ELR (cell line): ENCODE data around the gene PRR33.

ENCODE experiments used
- DNase-seq: peaks from one replicate; pipeline ENCODE4 v3.0.0-alpha.2; 2015; ENCODE audit warnings: low read depth

The PRR33 gene

DNA sequence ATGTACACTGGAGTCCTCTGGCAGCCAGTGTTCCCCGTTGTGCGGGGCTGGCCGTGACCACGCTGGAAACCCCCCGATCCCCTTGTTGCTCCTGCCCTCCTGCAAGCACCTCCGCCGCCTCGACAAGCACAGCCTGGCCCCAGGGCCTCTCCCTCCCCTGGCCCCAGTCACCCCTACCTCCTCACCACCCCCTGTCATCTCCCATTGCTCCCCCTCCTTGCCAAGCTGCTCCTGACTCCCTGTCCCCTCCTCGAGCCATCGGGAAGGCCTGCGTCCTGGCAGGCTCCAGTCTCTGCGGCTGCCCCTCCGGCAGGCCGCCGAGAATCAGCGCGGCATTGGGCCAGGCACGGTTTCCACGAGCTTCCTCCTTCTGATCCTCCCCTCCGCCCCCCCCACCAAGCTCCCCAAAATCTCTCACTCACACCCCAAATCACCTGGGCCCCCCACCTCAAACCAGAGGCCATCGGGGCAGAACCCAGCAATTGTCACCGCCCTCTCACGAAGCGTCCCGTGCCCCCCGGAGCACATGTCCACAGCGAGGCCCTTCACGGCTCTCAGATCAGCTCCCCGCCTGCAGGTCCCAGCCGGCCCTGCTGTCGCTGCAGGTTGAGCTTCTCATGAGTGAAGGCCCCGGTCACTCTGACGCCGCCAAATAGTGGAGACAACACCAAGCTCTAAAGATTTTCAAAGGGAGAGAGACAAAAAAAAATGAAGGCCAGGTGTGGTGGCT is 44.5 kb downstream of the PRR33 start:
- no peak for DNase-seq

DNA sequence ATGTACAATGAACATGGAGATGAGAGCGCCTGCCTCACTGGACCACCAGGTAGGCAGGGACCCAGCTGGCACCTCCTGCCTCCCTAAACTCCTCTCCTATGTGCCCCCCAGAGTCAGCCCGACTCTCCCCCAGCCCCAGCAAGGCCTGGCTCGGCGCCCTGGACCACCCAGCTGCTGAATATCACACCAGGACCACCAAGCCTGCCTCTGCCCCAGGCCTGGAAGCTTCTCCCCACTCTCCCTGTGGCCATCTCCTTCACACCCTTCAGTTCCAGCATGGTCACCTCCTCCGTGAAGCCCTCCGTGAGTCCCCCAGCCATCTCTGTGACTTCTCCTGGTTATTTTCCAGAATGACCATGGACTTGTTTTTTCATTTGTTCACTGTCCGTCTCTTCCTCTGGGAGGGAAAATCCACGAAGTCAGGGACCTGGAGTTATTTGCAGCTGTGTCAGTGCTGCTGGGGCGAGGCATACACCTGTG is 45.2 kb downstream of the PRR33 start:
- DNase-seq: no peak

DNA sequence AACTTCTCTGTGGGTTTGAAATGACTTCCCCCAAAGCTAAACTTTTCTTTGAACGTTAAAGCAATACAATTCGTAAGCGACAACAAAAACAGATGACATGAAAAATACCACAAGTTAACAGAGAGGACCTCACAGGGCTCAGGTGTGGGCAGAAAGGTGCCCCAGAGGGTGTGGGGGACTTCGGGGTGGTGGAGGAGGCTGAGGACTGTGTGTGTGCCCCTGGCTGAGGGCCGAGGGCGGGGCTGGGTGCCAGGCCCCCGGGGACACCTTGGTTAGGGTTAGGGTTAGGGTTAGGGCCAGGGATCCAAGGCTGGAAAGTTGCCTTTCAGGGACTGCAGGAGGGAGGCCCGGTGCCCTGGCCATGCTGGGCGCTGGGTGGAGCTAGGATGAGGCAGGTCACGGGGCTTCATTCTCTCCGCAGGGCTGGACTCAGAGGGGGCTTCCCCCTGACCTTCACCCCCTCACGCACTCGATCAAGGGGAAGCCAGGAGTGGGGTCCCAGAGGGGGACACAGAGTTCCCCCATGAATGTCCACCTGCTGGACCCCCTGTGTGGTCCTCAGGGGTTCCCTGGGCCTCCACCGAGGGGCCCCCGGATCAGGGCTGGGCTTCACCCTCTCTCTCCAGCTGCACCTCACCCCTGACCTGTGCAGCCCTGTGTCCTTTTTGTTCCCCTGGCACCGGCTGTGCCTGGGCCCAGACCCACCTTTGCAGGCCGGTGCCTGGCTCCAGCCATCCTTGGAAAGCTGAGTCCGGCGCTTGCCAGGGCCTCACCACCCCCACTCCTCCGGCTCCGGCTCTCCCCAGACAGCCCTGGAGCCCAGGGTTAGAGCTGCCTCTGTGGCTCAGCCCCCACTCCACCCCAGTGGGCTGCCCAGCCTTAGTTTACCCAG is 45.9 kb downstream of the PRR33 start:
- no peak for DNase-seq

DNA sequence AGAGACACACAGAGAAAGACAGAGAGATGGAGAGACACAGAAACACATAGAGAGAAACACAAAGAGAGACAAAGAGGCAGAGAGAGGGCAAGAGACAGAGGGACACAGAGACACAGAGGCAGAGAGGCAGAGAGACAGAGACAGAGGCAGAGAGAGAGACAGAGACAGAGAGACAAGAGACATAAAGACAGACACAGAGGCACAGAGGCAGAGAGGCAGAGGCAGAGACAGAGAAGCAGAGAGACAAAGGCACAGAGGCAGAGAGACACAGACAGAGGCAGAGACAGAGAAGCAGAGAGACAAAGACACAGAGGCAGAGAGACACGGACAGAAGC is 46.6 kb downstream of the PRR33 start:
- DNase-seq: no peak

DNA sequence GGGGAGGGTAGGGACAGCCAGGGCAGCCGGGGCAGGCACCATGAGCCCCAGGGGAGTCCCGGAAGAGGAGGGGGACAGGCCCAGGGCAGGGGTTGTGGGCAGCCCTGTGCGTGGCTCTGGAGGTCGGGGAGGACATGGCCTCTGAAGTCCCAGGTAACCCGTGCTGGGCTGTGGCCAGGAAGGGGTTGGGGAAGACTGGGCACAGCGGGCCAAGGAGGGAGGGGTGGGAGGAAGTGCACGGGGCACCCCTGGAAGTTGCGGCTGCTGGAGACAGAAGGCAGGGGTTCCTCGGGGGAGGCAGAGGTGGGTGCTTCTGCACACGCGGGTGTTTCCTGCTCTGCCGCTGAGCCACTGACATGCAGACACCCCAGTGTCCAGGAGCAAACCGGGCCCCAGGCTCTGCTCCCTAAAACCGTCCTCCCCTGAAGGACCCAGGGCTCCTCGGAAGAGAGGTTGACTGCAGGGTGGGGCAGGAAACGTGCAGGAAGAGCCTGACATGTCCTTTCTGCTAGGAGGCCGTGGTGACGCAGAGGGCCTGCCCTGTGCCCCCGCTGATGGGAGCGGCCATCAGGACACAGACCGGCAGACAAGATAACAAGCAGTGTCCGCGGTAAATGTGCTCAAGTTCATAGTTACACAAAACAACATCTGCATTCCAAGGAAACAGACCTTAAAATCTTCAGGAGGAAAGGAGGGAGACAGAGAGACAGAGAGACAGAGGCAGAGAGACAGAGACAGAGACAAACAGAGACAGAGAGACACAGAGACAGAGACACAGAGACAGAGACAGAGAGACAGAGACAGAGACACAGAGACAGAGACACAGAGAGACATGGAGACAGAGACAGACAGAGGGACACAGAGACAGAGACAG is 47.2 kb downstream of the PRR33 start:
- DNase-seq: no peak

- DNase-seq: no peak
These were observed 47.9 kb downstream of the PRR33 start for GRCh38 chr11:1843796-1844195.

DNA sequence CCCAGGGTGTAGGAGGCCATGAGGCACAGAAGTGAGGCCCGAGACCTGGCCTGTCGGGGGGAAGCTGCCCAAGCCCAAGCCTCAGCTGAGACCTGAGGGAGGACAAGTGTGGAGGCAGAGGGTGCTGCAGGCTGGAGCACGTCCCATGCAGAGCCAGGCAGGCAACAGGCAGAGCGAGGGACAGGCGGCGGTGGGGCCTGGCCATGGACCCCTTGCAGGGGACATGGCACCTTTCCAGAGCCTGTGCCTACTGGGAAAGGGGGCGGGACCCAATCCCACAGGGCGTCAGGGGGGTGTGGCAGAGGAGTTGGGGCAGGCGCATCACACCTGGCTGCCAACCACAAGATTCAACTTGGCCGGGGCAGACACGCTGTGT is 48.6 kb downstream of the PRR33 start:
- DNase-seq: no peak

GRCh38 chr11:1842149-1843097 is 49.3 kb downstream of the PRR33 start:
- no peak for DNase-seq

DNA sequence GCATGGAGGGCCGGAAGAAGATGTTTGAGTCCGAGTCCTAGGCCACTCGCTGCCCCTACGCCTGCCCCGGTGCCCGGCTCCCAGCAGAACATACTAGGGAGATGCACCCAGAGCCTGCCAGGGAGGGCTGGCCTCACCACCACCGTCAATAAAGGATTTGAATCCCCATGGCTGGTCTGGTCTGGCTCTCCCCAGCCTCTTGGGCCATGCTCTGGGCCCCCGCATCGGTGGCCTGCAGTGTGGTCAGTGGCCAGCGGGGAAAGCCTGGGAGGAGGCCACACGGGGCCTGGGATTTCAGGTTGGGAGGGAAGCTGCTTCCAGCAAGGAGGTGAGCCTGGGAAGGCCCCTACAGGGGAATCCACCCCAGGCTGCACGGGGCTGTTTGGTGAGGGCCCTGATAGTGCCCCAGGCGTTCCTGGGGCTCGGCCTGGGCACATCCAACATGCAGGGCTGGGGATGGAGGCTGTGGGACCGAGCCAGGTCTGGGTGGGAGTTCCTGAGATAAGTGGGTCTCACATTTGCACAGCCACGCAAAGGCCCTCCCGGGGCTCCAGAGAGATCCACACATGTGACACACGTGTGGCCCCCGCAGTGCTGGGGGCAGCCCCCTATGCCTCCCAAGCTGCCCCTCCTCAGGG is 50.1 kb downstream of the PRR33 start:
- DNase-seq: no peak

GRCh38 chr11:1840780-1841480 is 50.8 kb downstream of the PRR33 start:
- no peak for DNase-seq

DNA sequence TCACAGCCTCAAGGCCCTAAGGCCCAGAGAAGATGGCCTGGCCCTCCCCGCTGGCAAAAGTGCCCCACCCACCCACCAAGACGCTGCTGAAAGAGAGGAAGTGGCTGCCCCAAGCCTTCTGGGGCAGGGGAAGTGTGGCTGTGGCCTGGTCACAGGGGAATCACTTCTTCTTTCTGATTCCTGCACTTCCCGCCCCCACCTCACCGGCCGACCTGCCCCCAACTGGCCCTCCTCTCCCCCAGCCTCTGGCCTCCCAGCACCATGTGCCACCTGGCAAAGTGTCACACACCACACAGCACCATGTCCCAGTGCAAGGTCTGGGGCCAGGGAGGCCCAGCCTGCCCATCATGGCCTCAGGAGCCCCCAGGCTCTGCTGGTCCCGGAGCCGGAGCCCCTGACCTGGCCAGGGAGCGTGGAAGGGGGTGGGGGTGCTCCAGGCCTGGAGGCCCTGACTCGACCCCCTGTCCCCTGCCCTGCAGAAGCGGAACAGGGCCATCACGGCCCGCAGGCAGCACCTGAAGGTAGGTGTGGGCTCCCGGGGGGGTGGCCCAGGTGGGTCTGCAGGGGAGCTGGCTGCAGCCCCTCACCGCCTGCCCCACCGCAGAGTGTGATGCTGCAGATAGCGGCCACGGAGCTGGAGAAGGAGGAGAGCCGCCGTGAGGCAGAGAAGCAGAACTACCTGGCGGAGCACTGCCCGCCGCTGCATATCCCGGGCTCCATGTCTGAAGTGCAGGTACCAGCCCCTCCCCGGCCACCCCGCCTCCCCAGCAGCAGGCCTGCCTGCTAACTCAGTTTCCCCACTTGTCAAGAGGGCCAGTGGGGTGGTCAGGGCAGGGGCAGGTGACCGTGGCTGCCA is 51.5 kb downstream of the PRR33 start:
- DNase-seq: no peak

- DNase-seq: no peak
These were observed 52.3 kb downstream of the PRR33 start for GRCh38 chr11:1839204-1839923.

DNA sequence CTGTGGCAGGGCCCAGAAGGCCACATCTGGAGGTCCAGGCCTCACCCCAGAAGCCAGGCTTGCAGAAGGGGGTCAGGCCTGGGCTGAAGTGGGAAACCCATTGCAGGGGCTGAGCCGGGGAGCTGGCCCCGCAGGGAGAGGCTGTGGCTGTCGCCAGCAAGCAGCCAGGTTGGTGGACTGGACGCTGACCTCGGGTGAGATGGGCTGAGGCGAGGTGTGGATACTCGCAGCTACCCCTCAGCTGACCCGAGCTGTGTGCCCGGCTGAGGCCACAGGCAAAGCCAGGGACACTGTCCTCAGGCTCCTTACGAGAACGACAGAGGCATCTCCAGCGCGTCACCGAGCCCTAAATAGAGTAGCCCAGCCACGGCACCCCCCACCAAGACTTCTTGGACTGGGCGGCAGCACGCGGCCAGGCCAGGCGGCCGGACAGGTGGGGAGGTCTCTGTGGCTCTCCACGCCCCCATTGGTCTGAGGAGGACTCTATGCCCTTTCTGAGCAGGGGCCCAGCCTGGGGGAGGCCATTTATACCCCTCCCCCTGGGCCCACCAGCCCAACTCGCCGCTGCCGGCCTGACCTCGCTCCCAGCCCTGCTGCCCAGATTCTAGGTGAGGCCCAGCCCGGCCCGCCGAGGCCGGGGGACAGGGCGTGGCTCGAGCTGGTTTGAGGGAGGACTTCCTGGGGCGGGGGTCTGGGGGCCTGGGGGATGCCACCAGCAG is 53.1 kb downstream of the PRR33 start, which contains the start of gene TNNI2:
Gene TNNI2, plus strand, starts transcription at position 556 of the 719 bp plus-strand sequence. CDS start 716 bp downstream, outside the sequence.
- no peak for DNase-seq
